Activated naive CD4-positive, alpha-beta T cell treated with anti-CD3 and anti-CD28 coated beads, Interleukin-2, amount 50 U/mL, for 16 hours (primary cell): Measurements from ENCODE around the gene A3GALT2.

Experiments used
- DNase-seq: peaks from one replicate; pipeline ENCODE4 v3.0.0-alpha.2; 2020

The A3GALT2 gene

GRCh38 chr1:33270379-33270778 is 50.5 kb downstream of the A3GALT2 start:
- DNase-seq: no peak

- no peak for DNase-seq
Observed at GRCh38 chr1:33269621-33270020, 51.3 kb downstream of the A3GALT2 start.

GRCh38 chr1:33268927-33269610 is 51.8 kb downstream of the A3GALT2 start:
- no peak for DNase-seq

GRCh38 chr1:33268457-33268856 is 52.4 kb downstream of the A3GALT2 start:
- DNase-seq: no peak

GRCh38 chr1:33267468-33268205 is 53.3 kb downstream of the A3GALT2 start:
- DNase-seq: no peak

- DNase-seq: no peak
Observed at GRCh38 chr1:33266766-33267165, 54.1 kb downstream of the A3GALT2 start.

- no peak for DNase-seq
Observed at GRCh38 chr1:33265780-33266605, 54.9 kb downstream of the A3GALT2 start.

GRCh38 chr1:33263890-33264504 is 56.9 kb downstream of the A3GALT2 start:
- DNase-seq: no peak

- DNase-seq: no peak
Observed at GRCh38 chr1:33261344-33261743, 59.6 kb downstream of the A3GALT2 start.

- DNase-seq: no peak
Observed at GRCh38 chr1:33260439-33260838, 60.5 kb downstream of the A3GALT2 start.

- DNase-seq: no peak
Observed at GRCh38 chr1:33259879-33260278, 61.0 kb downstream of the A3GALT2 start.

- no peak for DNase-seq
Observed at GRCh38 chr1:33258788-33259274, 62.1 kb downstream of the A3GALT2 start.

GRCh38 chr1:33257772-33258712 is 62.9 kb downstream of the A3GALT2 start:
- no peak for DNase-seq

- no peak for DNase-seq
Observed at GRCh38 chr1:33257207-33257771, 63.6 kb downstream of the A3GALT2 start.
